Breast epithelium (tissue), 4 donors: ENCODE measurements around the gene CHAMP1. TPM values are rescaled to one million over a fixed set of nuclear protein-coding genes. Genes with fewer than 3 reads are reported as not detected.
"Not testable (repeated sequence)": the region's sequence is repeated elsewhere in the genome, so short reads cannot be mapped to it uniquely, and the experiment has no call there.

Experiments
- DNase-seq, 2 donors: peaks; one replicate each; pipeline ENCODE4 v3.0.0-alpha.2; 2019; ENCODE audit warnings: low spot score in 2 of 2
- H3K27ac ChIP-seq, 2 donors: fragments of 200-600 bp; sonication (generic) in 1 of 2; one replicate each; pipeline ENCODE4 v1.5.1; 2016 to 2019; ENCODE audit warnings: mild to moderate bottlenecking in 1 of 2
- H3K27me3 ChIP-seq, 2 donors: fragments of 200-600 bp; sonication (generic) in 1 of 2; one replicate each; pipeline versions ENCODE4 v1.5.1 to v1.6.0; 2017 to 2019; ENCODE audit warnings: control low read depth in 1 of 2, mild to moderate bottlenecking in 1 of 2
- H3K36me3 ChIP-seq: fragments of 200-600 bp; one replicate; pipeline ENCODE4 v1.5.1; 2019
- H3K4me1 ChIP-seq, 2 donors: fragments of 200-600 bp; sonication (generic); one replicate each; pipeline ENCODE4 v1.5.1; 2016 to 2019; ENCODE audit warnings: control low read depth in 1 of 2
- H3K4me3 ChIP-seq, 3 donors: fragments of 200-600 bp; sonication (generic); 1 replicate in 2 of 3; 2 replicates in 1 of 3; pipeline ENCODE4 v1.5.1; 2016 to 2019; ENCODE audit warnings: mild to moderate bottlenecking in 3 of 3, moderate library complexity in 2 of 3
- H3K9me3 ChIP-seq, 2 donors: fragments of 200-600 bp; sonication (generic) in 1 of 2; one replicate each; pipeline ENCODE4 v1.5.1; 2016 to 2019; ENCODE audit warnings: control low read depth in 1 of 2
- intact Hi-C: fragments of 100-400 bp; cut with DNase I; formaldehyde crosslinking; loops from one replicate; pipeline ENCODE4 v1.15.1; 2023; ENCODE audit warnings: low total_unique reads
- total RNA-seq, 3 donors: library from RNA; depleted of rRNA; stranded (reverse); fragments of >200 nt; gene quantifications; one replicate each; pipeline ENCODE4 v1.1.0, GENCODE V29; 2016
- TF ChIP-seq, protein P1 (sequence below), 3 donors: fragments of 450-650 bp; IDR thresholded peaks; one replicate each; pipeline ENCODE4 v1.5.1; 2016 to 2017; ENCODE audit warnings: antibody characterized with exemption in 3 of 3, mild to moderate bottlenecking in 3 of 3, moderate library complexity in 3 of 3

CHAMP1 gene
- total RNA-seq, 3 donors from 2014 or later, result 9.4 to 25.3 (median 21.6) TPM

DNA sequence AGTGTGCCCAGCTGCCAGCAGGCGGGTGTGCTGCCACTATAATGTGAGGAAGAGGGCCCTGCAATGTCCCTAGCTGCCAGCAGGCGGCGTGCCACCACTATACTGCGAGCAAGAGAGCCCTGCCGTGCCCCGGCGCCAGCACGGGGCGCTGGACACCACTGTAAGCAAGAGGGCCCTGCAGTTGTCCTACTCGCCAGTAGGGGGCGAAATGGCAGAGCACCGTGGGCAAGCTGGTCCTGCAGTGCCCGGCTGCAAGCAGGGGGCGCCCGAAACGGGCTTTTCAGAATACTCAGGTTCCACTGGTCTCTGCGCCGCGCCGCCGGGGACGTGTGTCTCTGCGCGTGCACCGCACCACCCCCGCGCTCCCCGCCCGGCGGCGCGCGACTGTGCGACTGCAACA is 38.5 kb downstream of the CHAMP1 start:
- H3K9me3 ChIP-seq, H3K36me3 ChIP-seq, H3K27ac ChIP-seq, H3K4me3 ChIP-seq, intact Hi-C loops, H3K27me3 ChIP-seq, H3K4me1 ChIP-seq, DNase-seq: not testable (repeated sequence)
- TF ChIP-seq, protein P1, sequence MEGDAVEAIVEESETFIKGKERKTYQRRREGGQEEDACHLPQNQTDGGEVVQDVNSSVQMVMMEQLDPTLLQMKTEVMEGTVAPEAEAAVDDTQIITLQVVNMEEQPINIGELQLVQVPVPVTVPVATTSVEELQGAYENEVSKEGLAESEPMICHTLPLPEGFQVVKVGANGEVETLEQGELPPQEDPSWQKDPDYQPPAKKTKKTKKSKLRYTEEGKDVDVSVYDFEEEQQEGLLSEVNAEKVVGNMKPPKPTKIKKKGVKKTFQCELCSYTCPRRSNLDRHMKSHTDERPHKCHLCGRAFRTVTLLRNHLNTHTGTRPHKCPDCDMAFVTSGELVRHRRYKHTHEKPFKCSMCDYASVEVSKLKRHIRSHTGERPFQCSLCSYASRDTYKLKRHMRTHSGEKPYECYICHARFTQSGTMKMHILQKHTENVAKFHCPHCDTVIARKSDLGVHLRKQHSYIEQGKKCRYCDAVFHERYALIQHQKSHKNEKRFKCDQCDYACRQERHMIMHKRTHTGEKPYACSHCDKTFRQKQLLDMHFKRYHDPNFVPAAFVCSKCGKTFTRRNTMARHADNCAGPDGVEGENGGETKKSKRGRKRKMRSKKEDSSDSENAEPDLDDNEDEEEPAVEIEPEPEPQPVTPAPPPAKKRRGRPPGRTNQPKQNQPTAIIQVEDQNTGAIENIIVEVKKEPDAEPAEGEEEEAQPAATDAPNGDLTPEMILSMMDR (IDR thresholded peaks at IDR 0.05), result peak in 1 of 3 donors; percentile 20

DNA sequence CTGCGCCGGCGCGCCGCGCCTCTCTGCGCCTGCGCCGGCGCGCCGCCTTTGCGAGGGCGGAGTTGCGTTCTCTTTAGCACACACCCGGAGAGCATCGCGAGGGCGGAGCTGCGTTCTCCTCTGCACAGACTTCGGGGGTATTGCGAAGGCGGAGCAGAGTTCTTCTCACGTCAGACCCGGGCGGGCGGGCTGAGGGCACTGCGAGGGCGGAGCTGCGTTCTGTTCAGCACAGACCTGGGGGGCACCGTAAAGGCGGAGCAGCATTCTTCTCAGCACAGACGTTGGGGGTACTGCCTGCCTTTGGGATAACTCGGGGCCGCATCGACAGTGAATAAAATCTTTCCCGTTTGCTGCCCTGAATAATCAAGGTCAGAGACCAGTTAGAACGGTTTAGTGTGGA is 39.1 kb downstream of the CHAMP1 start:
- intact Hi-C loops, H3K27ac ChIP-seq, H3K36me3 ChIP-seq, DNase-seq, H3K4me3 ChIP-seq, H3K27me3 ChIP-seq, H3K9me3 ChIP-seq, H3K4me1 ChIP-seq: not testable (repeated sequence)

Other genes with a start within 250 kb of the CHAMP1 start
- 10 to 100 TPM; 14.2 to 54.9 (median 31.5) TPM for gene RASA3, start 181.9 kb upstream of the CHAMP1 start, total RNA-seq
- gene CFAP97D2, start 135.2 kb upstream of the CHAMP1 start, total RNA-seq, result not detected
- 10 to 100 TPM; 53.1 to 82.5 (median 77.7) TPM for gene CDC16, start 79.6 kb upstream of the CHAMP1 start, total RNA-seq
- 10 to 100 TPM; 48.5 to 52.8 (median 49.6) TPM for gene UPF3A, start 32.9 kb upstream of the CHAMP1 start, total RNA-seq